CD4-positive, alpha-beta T cell treated with Interleukin-4 for 4 hours (primary cell): ENCODE measurements around the gene DNHD1.

ENCODE experiments used
- DNase-seq: peaks from one replicate; pipeline ENCODE4 v3.0.0-alpha.2; 2020

DNHD1 gene

GRCh38 chr11:6497069-6497839, at the start of gene DNHD1:
TSS of gene DNHD1 (plus strand) at chr11:6497280. CDS start at chr11:6498216, 936 bp downstream.
- no peak for DNase-seq

GRCh38 chr11:6448574-6448973, 48.5 kb upstream of the DNHD1 start:
- DNase-seq: no peak

- no peak for DNase-seq
These were observed 44.9 kb upstream of the DNHD1 start for GRCh38 chr11:6452219-6452618.

GRCh38 chr11:6453152-6453551, 43.9 kb upstream of the DNHD1 start:
- no peak for DNase-seq

GRCh38 chr11:6455070-6455469, 42.0 kb upstream of the DNHD1 start:
- DNase-seq: no peak

- DNase-seq: no peak
These were observed 40.6 kb upstream of the DNHD1 start for GRCh38 chr11:6456361-6457073.

GRCh38 chr11:6457581-6458320, 39.3 kb upstream of the DNHD1 start:
- no peak for DNase-seq

- DNase-seq: no peak
These were observed 38.6 kb upstream of the DNHD1 start for GRCh38 chr11:6458352-6459098.

GRCh38 chr11:6459099-6459450, 38.0 kb upstream of the DNHD1 start:
- DNase-seq: no peak

- no peak for DNase-seq
These were observed 28.2 kb upstream of the DNHD1 start for GRCh38 chr11:6468712-6469495.

- no peak for DNase-seq
These were observed 27.5 kb upstream of the DNHD1 start for GRCh38 chr11:6469599-6469998.

GRCh38 chr11:6472934-6473333, 24.1 kb upstream of the DNHD1 start:
- DNase-seq: no peak

- peak; percentile 66 for DNase-seq
These were observed 23.3 kb upstream of the DNHD1 start, which contains the start of gene TRIM3 for GRCh38 chr11:6473451-6474412. TSS of gene TRIM3 (minus strand) at chr11:6473941. CDS start at chr11:6465695, 8,246 bp downstream.

GRCh38 chr11:6474413-6474792, 22.7 kb upstream of the DNHD1 start:
- no peak for DNase-seq

- DNase-seq: no peak
These were observed 22.1 kb upstream of the DNHD1 start for GRCh38 chr11:6474806-6475500.

GRCh38 chr11:6475936-6476335, 21.1 kb upstream of the DNHD1 start:
- no peak for DNase-seq

GRCh38 chr11:6476571-6476970, 20.5 kb upstream of the DNHD1 start:
- no peak for DNase-seq

- DNase-seq: no peak
These were observed 16.7 kb upstream of the DNHD1 start for GRCh38 chr11:6480299-6480914.

GRCh38 chr11:6481012-6481923, 15.8 kb upstream of the DNHD1 start, which contains the start of the genes ARFIP2 and TIMM10B:
TSS of gene ARFIP2 (minus strand) at chr11:6481331. CDS start at chr11:6480421, 910 bp downstream.
TSS of gene TIMM10B (plus strand) at chr11:6481501. CDS start at chr11:6481517, 16 bp downstream.
- DNase-seq: peak; percentile 95
